ENCODE results near the gene DUS4L.

- TF ChIP-seq, protein P1, sequence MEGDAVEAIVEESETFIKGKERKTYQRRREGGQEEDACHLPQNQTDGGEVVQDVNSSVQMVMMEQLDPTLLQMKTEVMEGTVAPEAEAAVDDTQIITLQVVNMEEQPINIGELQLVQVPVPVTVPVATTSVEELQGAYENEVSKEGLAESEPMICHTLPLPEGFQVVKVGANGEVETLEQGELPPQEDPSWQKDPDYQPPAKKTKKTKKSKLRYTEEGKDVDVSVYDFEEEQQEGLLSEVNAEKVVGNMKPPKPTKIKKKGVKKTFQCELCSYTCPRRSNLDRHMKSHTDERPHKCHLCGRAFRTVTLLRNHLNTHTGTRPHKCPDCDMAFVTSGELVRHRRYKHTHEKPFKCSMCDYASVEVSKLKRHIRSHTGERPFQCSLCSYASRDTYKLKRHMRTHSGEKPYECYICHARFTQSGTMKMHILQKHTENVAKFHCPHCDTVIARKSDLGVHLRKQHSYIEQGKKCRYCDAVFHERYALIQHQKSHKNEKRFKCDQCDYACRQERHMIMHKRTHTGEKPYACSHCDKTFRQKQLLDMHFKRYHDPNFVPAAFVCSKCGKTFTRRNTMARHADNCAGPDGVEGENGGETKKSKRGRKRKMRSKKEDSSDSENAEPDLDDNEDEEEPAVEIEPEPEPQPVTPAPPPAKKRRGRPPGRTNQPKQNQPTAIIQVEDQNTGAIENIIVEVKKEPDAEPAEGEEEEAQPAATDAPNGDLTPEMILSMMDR (IDR thresholded peaks at IDR 0.05) = no peak
- TF ChIP-seq POLR2A (IDR thresholded peaks at IDR 0.05) = no peak
Observed at GRCh38 chr7:107573537-107573936, 9.8 kb downstream of the DUS4L start.

Data from lower leg skin (tissue), 3 donors.